Posterior vena cava (tissue), 2 donors: ENCODE results near the gene RAB7B. TPM values are rescaled to one million over a fixed set of nuclear protein-coding genes. Genes with fewer than 3 reads are reported as not detected.

Experiments used
- DNase-seq: peaks from one replicate; pipeline ENCODE4 v3.0.0-alpha.2; 2020; ENCODE audit warnings: low spot score
- intact Hi-C, 2 donors: fragments of 100-400 bp; cut with DNase I; formaldehyde crosslinking; loops; one replicate each; pipeline versions ENCODE4 v1.14.1 to v1.14.2; 2022 to 2023
- total RNA-seq, 2 donors: library from RNA; stranded (reverse); fragmentation: NEBNext Ultra II Directional; extraction: Animal tissue kit (Norgen Biotek cat#: 25700); gene quantifications; one replicate each; pipeline ENCODE4 v1.2.1, GENCODE V29; 2021
- donor health status: DM: yes; HTN: yes; CAD: no.
- donor health status: DM: yes; HTN: yes; CAD: no.

RAB7B gene
- total RNA-seq, 2 donors from 2014 or later = 3.2 to 9.2 TPM

DNA sequence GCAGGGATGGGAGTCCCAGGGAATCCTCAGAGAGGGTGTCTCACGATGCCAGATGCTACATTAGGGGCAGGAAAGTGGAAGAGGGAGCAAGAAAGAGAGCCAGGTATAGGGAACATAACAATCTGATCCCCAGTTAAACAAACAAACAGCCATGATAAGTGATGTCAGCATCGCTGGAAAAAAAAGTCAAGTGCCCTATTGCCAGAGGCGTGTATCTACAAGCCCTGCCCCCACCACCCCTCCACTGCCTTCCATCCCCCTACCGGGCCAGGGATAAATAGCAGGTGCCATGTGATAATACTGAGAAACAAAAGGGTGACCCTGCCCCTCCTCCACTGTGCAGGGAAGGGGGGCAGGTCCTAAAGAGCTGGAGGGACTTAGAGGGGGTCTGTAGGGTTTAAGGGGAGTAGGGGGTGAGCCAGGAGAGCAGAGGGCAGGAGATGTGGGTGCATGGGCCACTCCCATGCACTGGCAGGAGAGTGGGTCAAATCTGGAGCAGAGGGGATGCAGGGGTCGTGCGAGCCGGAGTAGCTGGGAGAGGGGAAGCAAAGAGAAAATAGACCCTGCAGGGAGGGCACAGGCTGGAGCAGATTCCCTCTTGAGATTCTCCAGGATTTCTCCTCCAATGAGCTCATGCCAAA, 63.4 kb downstream of the RAB7B start:
- DNase-seq = no peak
- intact Hi-C loops = no loop called here

DNA sequence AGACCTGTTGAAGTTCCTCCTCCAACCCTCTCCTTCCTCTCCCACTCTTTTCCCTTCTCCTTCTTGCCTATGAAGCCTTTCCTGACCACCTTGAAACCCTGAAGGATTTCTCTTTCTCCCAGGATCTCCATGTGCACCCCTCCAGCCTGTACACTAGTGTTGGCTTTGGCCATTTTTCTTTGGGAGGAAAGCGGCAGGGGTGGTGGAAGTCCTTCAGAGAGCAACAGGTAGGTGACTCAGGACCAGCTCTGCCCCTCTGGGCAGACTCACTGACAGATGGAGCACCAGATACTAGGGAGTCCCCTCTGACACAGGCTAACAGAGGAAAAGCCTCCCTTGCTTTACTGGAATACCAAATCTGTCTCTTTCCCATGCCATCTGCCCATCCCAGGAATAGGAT, 64.5 kb downstream of the RAB7B start:
- intact Hi-C loops = no loop called here
- DNase-seq = no peak

DNA sequence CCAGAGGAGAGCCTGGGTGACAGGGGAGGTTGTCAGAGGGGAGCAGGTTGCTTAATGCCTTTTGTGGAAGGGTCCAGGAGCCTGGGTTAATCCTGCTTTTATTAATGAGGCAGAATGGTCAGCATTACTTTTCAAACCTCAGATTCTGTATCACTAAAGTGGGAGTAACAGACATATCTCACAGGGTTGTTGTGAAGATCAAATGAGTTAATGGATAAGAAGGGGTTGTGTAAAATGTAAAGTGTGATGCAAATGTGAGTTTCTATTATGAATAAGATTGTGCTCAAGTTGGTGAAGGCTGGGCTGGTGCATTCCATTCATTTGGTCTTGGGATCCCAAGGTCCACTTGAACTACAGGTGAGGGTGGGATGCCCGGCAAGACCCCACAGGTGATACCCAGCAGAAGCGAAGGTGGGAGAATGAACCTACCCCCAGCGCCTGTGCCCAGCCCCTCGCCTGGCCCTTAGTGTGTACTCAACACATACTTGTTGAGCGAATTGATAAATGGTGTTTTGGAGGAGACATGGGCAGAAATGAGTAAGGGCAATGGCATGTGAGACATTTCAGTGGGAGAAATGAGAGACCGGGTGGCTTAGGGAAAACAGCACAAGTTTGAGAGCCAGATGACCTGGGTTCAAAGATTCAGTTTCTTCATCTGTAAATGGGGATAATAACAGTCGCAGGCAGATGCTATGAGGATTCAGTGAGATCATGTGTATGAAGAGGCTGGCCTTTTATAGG, 66.2 kb downstream of the RAB7B start:
- intact Hi-C loops = no loop called here
- no peak for DNase-seq

DNA sequence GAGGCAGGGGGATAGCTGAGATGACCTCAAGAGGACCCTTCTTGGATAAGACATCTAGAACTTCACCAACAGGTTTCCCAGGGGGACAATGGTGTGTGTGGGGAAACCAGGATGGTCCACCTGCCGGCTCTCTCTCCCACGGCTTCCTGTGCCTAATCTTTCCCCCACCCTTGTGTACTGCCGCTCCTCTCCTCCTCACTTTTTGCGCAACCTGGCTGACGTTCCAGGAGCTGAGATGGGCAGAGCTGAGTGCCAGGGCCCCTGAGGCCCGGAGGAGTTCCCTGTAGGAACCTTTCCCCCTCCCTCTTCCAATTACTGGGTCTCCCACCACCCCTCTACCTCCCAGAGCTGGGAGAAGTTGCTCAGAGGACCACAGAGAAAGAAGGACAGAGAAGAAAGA, 66.9 kb downstream of the RAB7B start:
- DNase-seq = no peak
- intact Hi-C loops = no loop called here

DNA sequence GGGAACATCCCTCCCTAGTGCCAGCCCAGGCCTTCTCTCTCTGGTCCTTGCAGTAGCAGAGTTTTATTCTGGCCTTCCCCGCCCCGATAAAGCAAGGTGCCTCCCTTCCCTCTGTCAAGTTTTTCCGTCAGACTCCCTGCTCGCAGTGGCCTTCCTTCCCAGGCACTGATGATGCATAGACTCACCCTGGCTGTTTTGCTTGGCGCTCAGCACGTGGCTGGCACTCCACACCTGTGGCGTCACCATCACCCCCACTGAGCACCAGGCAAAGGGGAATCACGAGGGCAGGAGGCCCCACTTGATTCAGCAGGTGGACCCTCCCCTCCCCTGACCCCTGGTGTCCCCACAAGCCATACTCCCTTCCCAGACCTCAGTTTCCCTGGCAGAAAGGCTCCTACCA, 67.3 kb downstream of the RAB7B start:
- DNase-seq = no peak
- intact Hi-C loops = no loop called here

DNA sequence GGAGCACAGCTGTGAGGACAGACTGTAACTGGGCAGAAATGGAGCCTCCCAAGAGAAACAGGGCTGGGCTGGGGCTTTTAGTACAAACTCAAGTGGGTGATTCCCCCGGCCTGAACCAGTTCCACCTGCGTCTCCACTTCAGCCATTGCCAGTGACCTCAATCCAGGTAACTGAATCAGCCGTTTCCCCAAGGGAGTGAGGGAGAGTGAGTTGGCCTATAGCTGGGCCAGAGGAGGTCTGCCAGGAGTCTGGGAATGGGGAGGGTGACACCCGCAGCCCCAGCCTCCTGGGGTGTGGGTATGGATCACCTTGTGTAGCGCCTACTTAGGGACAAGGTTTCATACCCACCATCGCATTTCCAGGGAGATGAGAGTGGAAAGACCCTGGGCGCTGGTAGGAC, 68.4 kb downstream of the RAB7B start:
- intact Hi-C loops = no loop called here
- no peak for DNase-seq

DNA sequence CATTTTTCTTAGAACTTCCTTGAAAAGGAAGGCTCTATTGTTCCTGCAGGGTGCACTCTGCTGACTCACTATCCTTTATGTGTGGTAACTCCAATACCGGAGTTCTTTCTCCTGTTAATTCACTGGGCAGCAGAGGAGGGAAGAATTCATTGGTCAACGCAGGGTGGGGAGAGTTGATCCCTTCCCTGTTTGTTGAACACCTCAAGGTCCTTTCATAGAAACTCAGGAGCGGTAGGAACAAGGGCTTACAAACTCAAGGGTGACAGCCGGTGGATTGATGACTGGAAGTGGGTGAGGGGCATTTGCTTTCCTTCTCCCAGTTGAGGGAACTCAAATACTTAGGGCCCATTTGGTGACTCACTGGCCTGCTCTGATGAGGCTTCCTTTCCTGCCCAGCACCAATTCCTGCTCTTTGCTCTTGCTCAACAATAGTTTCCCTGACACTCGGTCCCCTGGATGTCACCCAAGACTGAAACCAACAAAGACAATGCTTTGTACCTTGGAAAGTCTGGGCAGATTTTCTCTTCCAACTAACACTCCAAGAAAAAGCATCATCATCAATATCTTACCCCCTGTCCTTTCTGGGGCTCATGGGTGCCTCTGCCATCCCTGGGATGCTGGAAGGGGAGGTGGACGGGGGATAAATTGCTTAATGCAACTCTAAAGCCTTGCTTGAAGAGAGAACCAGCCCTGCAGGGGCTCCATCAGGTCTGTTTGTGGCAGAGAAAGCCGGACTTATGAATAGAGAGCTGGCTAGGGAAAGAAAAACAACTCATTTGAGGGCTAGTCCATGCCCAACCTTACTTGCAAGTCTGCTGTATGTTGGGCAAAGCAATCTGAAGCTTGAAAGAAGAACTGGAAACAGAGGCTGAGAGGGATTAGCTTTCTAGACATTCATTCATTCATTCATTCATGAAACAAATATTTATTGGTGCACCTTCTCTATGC, 69.2 kb downstream of the RAB7B start:
- intact Hi-C loops = no loop called here
- DNase-seq = peak; percentile 56

DNA sequence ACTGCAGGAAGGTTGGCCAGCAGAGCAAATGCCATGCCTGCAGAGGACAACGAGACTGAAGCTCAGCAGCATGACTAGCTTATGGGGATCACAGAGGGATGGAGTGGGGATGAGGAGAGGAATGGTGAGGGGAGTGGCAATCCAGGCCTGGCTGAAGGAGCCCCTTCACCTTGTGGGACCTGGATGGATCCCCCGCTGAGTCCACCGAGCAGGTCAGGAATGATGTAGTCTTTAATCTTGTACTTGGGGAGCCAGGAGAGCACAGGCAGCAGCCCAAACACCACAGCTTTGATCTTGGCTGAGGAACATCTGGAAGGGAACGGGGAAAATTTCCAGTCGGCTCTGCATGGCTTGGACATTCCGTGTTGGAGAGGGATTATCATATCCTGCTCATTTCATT, 70.4 kb downstream of the RAB7B start:
- intact Hi-C loops = no loop called here
- no peak for DNase-seq

DNA sequence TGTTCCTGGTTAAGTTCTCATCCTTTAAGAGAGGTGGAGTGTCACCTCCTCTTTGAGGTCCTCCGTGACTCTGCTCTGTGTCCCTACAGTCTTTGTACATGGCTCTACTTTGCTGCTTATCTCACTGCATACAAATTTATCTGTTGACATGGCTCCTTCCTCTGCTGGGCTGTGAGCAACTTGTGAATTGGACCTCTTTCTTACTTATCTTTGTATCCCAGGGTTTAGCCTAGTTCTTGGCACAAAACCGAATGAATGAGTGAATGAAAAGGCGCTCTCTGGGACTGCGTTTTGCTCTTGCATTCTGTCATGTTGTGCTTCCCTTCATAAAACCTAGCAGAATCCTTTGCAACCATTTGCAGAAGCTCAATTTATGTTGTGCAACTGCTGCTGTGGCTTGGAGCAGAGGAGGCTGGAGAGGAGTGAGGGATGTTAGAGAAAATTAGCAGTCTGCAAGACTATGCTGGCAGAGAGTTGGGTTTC, 72.4 kb downstream of the RAB7B start:
- intact Hi-C loops = no loop called here
- DNase-seq = no peak

DNA sequence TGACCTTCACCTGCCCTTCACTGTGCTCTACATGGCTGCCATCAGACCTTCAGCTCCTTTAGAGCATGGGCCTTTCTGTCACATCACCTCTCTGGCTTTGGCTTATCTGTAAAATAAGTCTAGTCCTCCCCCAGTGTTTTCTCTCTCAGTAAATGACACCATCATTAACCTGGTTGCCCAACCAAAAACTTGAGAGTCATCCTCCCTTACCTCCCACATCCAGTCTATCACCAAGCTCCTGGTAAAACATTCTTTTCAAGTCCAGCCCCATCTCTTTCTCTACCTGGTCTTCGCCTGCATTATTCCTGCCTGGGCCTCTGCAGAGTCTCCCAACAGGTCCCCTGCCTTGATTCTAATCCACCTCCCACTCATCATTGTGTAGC, 73.0 kb downstream of the RAB7B start:
- no peak for DNase-seq
- intact Hi-C loops = no loop called here

DNA sequence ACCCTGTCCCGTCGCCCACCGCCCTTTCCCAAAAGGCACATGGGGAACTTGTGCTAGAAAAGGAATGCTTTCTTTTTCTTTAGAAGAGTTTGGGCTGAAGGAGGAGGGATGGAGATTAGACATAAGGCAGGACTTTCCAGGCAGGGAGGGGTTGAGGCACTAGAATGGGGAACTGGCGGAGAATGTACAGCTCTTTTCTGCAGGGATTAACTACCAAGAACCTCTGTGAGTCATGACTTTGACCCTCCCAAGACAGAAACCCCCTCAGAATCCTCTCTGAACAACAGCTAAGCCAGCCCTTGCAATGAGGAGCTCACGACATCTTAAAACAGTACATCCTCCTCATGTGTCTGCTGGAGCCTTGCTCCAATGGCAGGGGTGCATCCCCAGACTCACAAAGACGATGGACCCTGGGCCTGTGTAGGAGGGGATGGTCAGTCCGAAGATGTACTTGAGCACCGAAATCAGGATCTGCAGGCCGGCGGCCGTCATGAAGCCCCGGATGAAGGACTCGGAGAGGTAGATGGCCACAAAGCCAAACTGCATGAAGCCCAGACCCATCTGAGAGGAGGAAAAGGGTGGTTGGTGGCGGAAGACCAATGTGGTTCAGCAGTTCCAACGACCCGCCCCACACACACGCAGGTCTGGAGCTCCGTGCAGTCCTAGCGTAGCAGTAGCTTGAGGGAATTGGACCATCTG, 73.5 kb downstream of the RAB7B start:
- intact Hi-C loops = no loop called here
- no peak for DNase-seq

DNA sequence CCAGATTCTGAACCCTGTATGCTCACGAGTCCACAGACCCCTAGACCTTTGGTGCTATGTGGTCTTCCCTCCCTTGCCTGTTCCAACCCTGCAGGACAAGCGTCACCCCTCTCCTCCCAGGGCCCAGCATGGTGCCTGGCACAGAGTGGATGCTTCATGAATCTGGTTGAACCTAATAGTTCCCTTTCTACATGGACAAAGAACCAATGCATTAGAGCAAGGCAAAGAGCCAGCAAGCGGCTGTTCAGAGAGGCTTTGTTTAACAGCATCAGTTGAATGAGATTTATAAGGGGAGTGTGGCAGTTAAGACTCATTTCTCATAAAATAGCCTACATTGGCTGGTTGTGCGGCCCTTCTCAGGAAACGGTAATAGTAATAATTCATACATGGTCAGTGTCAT, 74.9 kb downstream of the RAB7B start:
- peak; percentile 42 for DNase-seq

DNA sequence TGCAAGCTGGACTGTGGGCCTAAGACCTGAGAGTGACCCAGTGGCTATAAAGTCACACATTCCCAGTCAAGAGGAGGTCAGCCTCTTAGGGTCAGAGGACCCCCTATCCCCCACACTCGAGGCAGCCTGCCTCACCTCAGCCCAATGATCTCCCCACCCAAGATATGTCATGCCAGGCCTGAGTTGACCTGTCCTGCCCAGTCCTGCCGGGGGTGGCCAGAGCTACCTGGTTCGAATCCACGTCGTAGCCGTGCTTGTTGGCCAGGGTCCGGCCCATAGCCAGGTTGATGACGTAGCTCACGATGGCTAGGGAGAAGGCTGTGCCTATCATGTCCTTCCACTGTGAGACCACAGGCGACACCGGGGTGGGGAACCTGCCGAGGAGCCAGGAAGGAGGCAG, 75.5 kb downstream of the RAB7B start:
- peak; percentile 63 for DNase-seq
- intact Hi-C loops = no loop called here

More for the DNA sequence above, 74.9 kb downstream of the RAB7B start:
- intact Hi-C loops = no loop called here

DNA sequence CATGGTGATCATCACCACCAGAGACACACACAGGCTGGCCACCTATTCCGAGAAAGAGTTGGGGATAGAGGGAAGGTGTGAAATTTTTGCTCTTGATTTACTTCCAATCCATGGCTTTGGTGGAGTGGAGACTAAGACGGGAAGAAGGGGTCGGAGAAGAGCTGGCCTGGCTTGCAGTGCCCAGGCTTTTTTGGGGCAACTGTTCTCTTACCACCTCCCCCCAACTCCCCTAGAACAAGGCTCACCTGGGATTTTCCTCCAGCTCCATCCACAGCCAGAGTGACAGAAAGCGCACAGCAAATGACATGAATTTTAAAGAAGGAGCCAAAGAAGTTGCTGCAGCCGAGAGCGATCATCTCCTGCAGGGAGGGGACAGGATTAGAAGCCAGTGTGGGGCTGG, 75.9 kb downstream of the RAB7B start:
- intact Hi-C loops = no loop called here
- peak; percentile 28 for DNase-seq

Other genes starting within 250 kb of the RAB7B start
- 10 to 100 TPM; 19.8 to 23.9 TPM for gene RAB29, start 227.9 kb downstream of the RAB7B start, total RNA-seq
- 10 to 100 TPM; 20.7 to 27.8 TPM for gene SLC41A1, start 190.2 kb downstream of the RAB7B start, total RNA-seq
- gene PM20D1, start 153.3 kb downstream of the RAB7B start, total RNA-seq = under 1 TPM; 0.23 to 0.24 TPM
- not detected for gene SLC26A9, start 59.9 kb downstream of the RAB7B start, total RNA-seq
- gene CTSE, start 20.5 kb upstream of the RAB7B start, total RNA-seq = not detected
- gene RHEX, start 49.8 kb upstream of the RAB7B start, total RNA-seq = 1 to 10 TPM; 1.8 to 4.3 TPM
- gene AVPR1B, start 114.0 kb upstream of the RAB7B start, total RNA-seq = not detected
- 1 to 10 TPM; 2.6 to 4.5 TPM for gene FAM72A, start 199.4 kb upstream of the RAB7B start, total RNA-seq
- 10 to 100 TPM; 60.4 to 70.1 TPM for gene SRGAP2, start 200.1 kb upstream of the RAB7B start, total RNA-seq